GM19463 (cell line): Measurements from ENCODE around the gene CFAP57.

Experiments
- ATAC-seq: cut with Tn5 transposase; IDR thresholded peaks from one replicate; pipeline ENCODE4 v1.9.1; 2021; ENCODE audit warnings: mild to moderate bottlenecking, moderate library complexity; ENCODE audit not compliant: unreplicated experiment

CFAP57 gene

GRCh38 chr1:43253173-43253572 lies 81.0 kb downstream of the CFAP57 start:
- no peak for ATAC-seq

GRCh38 chr1:43253876-43254275 lies 81.7 kb downstream of the CFAP57 start:
- no peak for ATAC-seq

GRCh38 chr1:43255438-43256210 lies 83.5 kb downstream of the CFAP57 start:
- ATAC-seq, result no peak

- ATAC-seq, result no peak
These were observed 84.8 kb downstream of the CFAP57 start for GRCh38 chr1:43256675-43257570.

GRCh38 chr1:43258370-43258769 lies 86.2 kb downstream of the CFAP57 start:
- no peak for ATAC-seq

- no peak for ATAC-seq
These were observed 93.3 kb downstream of the CFAP57 start for GRCh38 chr1:43265431-43265830.

GRCh38 chr1:43266881-43267280 lies 94.8 kb downstream of the CFAP57 start:
- ATAC-seq, result no peak

- ATAC-seq, result no peak
These were observed 95.2 kb downstream of the CFAP57 start for GRCh38 chr1:43267291-43267805.

- no peak for ATAC-seq
These were observed 95.8 kb downstream of the CFAP57 start for GRCh38 chr1:43267818-43268425.

- no peak for ATAC-seq
These were observed 97.7 kb downstream of the CFAP57 start, which contains the start of gene TMEM125 for GRCh38 chr1:43269627-43270375. Gene TMEM125 (plus strand): TSS chr1:43269983. CDS start chr1:43272723, 2,740 bp downstream.

- no peak for ATAC-seq
These were observed 98.4 kb downstream of the CFAP57 start for GRCh38 chr1:43270421-43271095.

- ATAC-seq, result no peak
These were observed 99.3 kb downstream of the CFAP57 start for GRCh38 chr1:43271186-43272118.

- no peak for ATAC-seq
These were observed 100.0 kb downstream of the CFAP57 start for GRCh38 chr1:43272161-43272560.

- no peak for ATAC-seq
These were observed 100.7 kb downstream of the CFAP57 start for GRCh38 chr1:43272576-43273571.

GRCh38 chr1:43273708-43274107 lies 101.6 kb downstream of the CFAP57 start:
- ATAC-seq, result no peak

GRCh38 chr1:43274125-43274803 lies 102.1 kb downstream of the CFAP57 start:
- ATAC-seq, result no peak

- ATAC-seq, result no peak
These were observed 102.7 kb downstream of the CFAP57 start for GRCh38 chr1:43274804-43275180.
